GM19463 (cell line): Measurements from ENCODE around the gene ERI3.

ENCODE experiments used
- ATAC-seq: cut with Tn5 transposase; IDR thresholded peaks from one replicate; pipeline ENCODE4 v1.9.1; 2021; ENCODE audit warnings: mild to moderate bottlenecking, moderate library complexity; ENCODE audit not compliant: unreplicated experiment

The ERI3 gene

DNA sequence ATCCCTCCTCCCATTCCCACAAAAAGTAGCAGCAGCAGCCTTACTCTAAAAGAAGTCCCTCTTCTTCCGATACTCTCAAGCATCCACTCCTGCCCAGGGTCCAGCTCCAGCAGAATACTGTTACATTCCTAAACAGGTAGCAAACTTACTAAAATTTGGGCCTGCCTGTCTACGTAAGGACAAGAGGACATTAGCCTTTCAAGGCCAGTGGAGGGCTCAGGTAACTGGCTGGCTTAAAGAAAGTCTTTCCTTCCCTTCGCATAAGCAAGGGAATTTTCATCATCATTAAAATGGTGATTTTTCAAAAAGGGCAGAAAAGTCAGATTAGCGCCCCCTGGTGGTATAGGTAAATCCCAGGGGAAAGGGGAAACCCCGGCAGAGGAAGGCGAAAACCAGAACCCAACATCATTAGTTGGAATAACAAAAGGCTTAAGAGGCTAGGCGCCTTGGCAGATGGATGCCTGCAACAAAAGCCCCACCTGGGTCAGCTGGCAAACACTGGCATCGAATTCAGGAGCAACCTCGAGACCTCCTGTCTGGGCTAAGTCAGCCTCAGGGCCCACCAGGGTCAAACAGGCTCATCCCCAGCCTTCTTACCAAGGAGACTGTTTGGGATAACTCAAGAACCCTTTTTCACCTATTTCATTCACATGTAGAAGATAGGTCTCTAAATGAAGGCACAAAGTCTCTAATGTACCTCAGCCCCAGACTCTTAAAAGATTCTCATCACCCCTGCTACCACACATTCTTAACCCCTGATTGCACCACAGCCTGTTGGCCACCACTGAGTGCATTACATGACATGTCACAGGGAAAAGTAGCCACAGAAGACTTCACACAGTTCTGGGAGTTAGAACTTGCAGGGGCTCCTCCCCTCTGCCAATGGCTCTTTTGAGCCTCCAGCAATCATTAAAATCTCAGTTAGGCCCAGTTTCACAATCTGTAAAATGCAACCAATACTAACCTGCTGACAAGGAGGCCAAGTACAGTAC, 36.7 kb downstream of the ERI3 start:
- ATAC-seq, result no peak

DNA sequence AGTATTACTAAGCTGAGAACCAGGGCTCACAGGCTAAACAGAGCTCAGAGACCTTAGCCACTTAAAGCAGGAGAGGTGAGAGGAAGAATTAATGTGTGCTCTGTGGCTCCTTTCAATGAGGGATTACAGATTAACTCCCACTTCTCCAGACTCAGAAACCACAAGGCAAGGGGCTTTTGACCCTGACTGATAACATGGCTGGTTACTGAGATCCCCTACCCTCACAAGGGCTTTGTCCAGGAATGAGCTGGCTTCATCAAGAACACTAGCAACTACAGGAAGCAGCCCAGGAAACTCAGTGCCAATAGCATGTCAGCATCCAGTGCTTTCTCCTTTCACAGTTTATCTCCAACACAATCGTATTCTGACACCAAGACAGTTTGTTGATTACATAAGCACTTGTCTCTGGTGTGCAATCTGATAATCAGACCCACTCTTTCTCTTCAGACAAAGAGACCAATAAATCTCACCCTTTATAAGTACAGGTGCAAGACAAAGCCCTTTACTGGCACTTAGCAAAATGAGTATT, 38.8 kb downstream of the ERI3 start:
- ATAC-seq, result peak; percentile 77

DNA sequence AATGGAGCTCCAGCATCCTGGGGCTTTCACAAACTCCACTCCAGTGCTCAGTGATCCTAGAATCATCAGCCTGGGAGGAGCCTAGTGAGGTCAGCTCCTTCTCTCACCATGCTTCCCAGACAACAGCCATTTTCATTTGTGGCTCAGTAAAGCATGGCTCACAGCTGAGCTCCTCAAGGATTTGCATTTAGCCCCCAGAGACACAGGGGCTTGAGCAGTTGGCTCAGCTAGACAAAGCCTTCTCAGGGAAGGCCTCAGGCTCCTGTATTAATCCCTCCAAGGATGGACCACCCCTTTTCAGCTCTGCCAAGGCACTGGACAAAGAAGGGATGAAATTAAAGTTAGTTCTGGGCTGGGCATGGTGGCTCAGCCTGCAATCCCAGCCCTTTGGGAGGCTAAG, 39.5 kb downstream of the ERI3 start:
- no peak for ATAC-seq

DNA sequence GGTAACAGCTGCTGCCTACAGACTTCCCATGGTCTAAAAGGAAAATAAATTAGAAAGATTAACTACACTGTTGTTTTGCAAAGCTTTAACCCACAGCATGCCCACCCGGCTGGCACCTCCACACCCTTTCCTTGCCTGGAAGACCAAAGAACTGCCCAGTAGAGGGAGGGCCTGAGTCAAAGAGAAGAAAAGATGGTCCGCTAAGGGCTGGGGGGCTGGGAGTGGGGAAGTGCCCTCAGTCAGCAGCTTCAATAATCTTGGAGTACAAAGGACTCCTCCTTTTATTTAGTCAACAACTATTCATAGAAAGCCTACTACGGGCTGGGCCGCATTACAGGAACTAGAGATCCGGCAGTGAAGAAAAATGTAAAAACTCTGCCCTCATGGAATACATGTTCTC, 40.6 kb downstream of the ERI3 start:
- no peak for ATAC-seq

DNA sequence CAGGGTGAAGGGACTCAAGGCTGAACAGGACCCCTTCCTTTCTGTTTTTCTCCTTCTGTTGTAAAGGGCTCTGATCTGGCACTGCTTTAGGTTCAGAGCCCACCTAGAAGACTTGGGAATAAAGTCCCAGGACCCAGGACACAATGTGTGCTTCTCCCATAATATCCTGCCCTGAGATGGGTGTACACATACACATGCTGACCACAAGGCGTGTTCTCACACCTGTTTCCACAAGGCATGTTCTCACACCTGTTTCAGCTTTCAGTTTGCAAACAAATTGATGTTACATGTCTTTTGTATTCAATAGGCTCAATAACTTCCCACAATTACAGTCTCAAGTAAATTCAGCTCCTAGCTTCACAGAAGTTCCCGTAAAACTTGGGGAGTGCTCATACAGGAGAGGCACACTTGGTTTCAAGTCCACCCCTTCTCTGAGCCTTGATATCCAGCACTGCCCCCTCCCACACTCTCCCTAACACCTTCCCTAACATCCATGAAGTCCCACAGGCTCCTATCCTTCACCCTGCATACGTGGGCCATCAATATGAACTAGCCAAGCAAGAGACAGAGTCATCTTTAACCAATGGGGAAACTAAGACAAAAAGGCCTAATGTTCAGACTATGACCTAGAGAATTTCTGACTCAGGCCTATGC, 41.7 kb downstream of the ERI3 start:
- ATAC-seq, result no peak

DNA sequence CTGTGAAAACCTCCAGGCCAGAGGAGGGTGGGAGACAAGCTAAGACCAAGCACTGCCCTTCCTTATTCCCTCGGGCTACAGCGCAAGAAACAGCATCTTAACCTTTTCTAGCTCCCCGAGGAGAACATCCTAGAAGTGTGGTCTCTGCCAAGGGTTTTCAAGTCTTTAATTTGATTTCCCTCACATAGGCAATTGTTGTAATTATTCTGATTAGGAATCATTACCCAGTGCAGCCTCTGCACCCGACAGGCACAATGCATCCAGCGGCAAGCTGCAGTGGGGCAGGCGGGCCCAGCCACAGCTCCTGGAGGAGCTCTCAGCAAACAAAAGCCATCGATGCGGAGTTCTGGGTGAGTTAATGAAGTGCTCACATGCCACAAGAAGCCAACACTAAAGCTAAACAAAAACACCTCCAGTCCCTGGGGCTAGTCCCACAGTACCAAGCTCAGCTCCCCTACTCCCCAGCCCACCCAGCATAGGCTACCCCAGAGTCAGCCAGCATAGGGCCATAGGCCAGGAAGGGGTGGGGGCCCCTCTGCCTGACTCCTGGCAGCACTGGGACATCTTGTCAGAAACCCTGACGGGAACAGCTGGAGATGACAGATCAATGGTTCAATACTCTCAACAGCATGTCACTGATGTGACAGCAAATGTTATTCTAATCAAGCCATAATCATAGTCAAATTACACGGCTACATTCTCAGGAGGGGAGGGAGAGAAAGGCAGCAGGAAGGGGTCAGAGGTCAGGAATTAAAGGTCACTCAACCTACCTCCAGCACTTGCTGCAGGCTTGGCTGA, 42.5 kb downstream of the ERI3 start:
- ATAC-seq, result no peak

DNA sequence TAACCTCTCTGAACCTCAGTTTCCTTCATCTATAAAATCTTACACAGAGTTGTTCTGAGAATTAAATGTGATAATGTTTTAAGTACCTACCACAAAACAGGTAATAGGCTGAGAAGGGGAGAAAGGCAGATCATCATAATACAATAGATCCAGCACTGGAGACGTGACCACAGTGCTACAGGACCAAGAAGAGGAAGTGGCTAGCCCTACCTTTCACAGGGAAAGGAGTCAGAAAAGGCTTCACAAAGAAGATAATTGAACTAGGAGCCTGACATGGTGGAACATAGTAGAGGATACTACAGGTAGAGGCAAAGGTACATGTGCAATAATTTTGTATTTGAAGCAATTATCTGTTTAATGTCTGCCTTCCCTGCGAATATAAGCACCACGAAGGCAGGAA, 45.1 kb downstream of the ERI3 start:
- no peak for ATAC-seq

DNA sequence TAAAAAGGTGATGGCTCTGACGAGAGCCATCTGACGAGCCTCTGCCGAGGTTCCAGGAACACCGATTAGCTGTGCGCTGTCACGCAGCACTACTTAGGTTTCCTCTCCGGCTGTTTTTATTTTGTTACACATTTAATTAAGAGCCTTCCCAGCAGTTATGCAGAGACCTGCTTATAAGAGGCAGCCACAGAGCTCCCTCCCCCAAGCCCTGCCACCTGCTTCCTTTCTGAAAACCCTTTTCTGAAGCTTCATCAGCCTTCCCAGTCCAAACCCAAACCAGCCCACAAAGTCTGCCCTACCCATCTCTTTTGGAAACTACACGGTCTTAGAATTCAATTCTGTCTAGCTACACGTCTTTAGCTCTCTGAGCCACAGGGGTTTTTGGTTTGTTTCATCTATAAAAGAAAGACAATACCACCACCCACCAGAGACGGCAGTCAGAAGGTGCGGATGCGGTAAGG, 49.1 kb downstream of the ERI3 start:
- no peak for ATAC-seq

DNA sequence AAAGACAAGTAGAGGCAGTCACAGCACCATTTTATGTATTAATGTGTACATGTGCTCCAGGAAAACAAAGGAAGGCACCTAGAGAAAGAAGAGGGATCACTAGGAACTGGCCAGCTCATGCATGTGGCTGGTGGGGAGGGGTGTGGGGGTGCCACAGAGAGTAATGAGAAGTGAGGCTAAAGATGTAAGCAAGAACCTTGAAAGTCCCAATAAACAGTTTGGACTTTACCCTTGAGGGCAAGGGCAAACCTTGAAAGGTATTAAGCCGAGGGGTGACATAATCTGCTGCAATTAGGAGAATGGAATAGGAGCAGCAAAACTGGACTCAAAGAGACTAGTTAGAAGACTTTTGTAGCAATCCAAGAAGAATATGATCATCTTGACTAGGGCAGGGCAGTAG, 51.5 kb downstream of the ERI3 start:
- no peak for ATAC-seq

DNA sequence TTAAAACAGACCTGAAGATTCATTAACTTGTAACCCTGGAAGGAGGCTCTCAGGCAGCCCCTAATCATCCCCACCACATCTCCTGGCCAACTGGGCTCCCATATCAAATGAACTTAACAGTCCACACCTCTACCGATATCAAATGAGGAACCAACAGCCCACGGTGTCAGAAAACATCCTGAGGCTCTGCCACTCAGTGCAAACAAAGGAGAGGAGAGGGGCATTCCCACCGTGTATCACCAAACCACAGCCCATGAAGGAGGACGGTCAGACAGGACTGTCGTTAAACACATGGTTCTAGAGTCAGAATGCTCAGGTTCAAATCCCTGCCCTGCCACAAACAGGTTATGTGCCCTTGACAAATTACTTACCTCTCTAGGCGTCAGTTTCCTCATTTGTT, 52.5 kb downstream of the ERI3 start:
- no peak for ATAC-seq

DNA sequence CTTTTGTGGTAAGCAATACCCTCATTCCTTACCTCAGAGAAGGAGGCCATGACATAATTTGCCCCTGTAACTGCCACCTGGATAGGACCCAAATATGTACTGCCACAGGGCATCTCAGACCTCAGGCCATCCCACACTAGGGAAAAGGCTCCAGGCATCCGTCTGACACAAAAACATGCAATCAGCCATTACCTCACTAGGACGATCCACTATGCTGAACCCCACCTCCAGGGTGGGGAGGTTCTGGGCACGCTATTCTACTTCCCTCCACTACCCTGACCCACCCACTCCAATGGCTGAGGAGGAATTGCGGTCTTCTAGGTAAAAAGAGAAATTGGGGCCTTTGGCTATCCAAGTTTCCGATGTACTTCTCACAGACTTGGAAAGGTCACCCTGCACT, 53.6 kb downstream of the ERI3 start:
- no peak for ATAC-seq

DNA sequence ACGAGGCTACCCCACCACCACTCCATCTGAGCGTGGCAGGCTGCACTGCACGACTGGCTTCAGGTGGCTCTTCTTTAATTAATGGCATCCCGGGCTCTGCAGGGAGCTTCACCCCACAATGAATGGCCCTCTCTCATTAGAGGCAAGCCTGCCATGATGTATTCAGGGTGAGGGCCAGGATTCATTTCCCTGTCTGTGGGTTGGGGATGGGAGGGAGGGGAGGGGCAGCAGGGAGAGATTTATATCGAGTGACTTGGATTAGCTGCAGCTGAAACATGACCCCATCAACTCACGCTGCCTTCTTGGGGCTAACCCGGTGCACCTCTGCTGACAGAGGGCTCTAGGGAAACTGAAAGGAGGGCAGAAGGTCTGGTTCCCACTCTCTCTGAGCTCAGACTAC, 54.2 kb downstream of the ERI3 start:
- no peak for ATAC-seq

DNA sequence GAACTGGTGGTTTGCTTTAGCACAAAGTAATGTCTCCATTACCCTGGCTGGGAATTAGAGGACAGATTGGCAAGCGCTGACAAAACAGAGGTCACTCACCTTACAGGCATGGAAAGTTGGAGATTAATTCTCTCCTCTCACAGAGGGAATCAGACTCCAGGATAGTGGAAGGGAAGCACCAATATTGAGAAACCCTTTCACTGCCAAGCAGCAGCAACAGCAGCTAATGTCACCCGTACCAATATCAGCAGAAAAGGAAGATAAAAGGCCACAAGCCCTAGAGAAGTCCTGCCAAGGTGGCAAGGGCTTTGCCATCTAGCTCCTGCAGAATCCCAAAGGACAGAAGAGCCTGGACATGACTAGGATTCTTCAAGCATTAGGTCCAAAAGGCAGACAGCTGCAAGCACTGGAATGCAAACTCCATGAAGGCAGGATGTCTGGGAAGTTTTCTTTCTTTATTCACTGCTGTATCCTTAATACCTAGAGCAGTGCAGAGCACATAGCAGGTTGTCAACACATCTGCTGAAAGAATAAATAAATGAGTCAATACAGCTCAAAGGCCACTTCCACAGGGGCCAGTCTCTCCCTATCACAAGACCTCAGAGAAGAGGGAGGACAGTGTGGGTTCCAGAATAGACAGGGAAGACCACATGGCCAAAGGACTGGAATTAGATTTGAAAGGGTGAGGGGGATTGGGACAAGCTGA, 57.2 kb downstream of the ERI3 start:
- no peak for ATAC-seq

DNA sequence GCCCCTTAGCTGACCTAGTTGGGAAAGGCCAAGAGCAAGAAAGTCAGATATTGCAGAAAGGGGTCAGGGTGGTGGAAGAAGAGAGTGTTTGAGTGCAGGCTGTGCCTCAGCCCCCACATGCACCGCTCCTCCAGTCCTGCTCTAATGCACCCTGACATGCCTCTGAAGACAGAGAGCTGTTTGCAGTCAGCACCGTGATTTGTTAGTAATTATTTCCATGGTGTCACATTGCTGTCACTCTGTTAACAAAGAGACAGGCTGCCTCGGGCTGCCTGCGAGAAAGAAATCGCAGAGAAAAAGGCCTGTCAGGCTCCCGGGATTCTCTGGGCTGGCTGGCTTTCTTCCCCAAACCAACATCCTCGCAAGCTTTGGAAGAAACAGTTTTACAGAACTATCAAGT, 58.3 kb downstream of the ERI3 start:
- no peak for ATAC-seq

DNA sequence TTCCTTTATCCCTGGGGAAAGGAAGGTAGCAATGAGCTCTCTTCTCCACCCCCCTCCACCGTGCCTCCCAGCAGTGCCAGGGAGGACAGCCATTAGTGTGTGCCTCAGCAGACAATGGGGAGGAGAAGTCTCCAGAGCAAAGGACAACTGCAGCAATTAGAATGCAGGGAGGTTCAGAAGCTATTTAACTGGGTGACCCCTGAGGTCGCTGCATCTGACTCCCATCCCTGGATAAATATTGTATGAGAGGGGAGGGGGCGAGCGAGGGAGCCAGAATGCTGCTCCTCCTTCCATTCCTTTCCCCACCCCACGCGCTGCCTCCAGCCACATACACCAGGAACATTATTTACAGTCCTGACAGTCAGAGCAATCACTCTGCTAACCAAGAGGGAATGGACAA, 59.0 kb downstream of the ERI3 start:
- no peak for ATAC-seq

DNA sequence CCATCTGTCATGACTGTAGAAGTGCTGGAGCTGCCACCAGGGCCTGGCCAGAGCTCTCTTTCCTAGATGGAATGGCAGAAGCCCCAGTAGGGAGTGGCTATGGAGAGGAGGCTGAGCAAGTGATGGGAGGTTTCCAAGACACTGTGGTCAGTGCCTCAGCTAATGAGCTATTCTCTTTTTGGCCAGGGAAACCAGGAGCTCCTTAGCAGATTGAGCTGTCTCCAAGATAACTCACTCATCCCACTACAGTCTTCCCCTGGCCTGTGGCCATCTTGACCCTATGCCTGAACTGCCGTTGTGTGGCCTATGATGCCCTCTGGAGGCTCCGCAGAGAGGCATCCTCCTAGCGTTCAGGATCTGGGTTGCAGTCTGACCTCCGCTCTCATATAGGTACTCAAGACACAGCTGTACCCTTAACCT, 60.5 kb downstream of the ERI3 start:
- no peak for ATAC-seq

DNA sequence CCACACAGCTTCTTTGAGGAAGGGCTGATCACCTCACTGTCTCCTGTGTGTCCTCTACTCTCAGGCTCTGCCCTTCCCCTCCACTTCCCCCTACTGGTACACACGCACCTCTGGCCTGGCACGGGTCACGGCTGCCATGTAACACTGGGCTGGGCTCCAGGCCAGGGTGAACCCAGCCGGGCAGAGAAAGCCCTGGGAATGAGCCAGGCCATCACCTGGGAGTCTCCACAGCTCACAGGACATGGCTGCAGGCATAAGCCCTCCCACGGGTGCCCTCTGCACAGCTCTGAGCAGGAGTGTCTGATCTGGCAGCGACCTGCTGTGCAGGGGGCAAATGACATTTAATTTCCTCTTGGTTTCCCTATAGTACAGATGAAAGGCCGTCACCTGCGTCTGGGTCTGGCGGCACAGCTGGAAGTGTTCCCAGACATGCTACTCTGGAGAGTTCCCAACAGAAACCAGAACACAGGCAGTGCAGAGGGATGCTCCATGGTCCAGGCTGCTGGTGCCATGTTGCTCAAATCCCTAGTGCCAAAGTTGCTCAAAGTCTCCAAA, 61.2 kb downstream of the ERI3 start:
- no peak for ATAC-seq

DNA sequence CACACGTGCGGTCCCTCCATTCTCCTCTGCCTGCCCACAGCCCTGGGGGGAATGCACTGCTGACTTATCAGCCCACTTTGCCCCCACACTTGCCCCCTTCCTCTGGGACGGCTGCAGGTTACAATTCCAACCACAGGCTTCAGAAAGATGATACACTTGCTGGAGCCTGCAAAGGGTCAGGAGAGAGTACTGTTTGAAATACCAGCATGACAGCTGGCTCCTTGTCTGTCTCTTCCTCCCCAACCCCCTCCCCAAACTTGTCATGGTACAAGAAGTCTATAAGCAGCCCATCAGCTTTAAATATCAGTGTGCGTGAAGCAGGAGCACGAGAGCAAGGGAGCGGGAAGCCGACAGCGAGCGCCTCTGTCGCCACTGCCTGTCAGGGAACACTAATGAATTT, 62.4 kb downstream of the ERI3 start:
- ATAC-seq, result no peak

DNA sequence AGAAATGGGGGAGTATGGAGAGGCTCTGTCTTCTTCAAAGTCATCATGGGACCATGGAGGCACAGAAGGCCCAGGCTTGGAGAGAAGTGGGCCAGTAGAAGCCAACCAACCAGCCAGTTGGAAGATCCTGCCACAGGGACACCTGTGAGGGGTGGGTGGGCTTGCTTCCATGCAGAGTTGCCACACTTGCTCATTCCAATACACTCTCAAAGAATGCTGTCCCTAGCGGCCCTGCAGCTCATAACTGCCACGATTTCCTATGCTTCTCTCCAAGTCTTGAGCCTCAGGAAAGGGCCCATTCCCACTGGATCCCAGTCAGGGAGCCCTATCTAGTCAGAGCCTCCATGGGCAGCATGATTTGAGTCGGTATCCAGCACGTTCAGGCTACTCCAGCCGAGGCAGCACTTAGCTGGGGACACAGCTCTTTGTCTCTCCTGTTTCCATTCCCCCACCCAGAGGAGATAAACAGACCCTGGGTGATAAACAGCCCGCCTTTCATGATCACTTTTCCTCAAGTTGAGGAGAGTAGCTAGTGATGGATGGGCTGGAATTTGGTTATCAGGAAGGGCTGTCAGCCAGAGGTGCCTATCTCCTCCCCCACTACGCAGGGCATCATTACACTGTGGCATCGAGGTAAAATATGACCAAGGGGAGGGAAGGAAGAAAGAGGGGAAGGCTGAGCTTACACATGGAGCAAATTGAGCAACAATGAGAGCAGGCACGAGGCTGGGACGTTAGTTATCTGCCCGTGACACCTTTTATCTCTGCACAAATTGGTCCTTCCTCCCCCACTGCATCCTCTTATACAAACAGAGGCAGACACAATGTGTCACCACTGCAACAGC, 64.6 kb downstream of the ERI3 start:
- ATAC-seq, result no peak
